Caco-2 (cell line): ENCODE data around the gene PIGR. TPM values are rescaled to one million over a fixed set of nuclear protein-coding genes. Genes with fewer than 3 reads are reported as not detected.

Experiments used
- BruUV-seq: library from RNA; stranded (reverse); fragments of 400-500 nt; replicated peaks from 2 replicates; lab custom pipeline; 2021; lab: Mats Ljungman, UMichigan
- CTCF ChIA-PET: fragments of 300-600 bp; sonication (Branson Sonifier 250); formaldehyde crosslinking; loops from one replicate; lab custom pipeline; 2022; ENCODE audit warnings: antibody characterized with exemption; lab: Charles Lee
- POLR2A ChIA-PET: fragments of 300-600 bp; sonication (Branson Sonifier 250); formaldehyde crosslinking; loops from one replicate; lab custom pipeline; 2022; ENCODE audit warnings: antibody characterized with exemption; lab: Charles Lee
- DNase-seq, 2 experiments: peaks; one replicate each; pipeline versions ENCODE4 v3.0.0 to v3.0.0-alpha.2; 2020 to 2022
- H3K27me3 ChIP-seq: replicated peaks from 2 replicates; pipeline ENCODE4 v1.6.0; 2011; ENCODE audit warnings: low read length; ENCODE audit not compliant: control insufficient read depth, insufficient read depth
- H3K36me3 ChIP-seq: 2 replicates; pipeline ENCODE4 v1.5.1; 2011; ENCODE audit warnings: low read length; ENCODE audit not compliant: control insufficient read depth, insufficient read depth
- H3K4me1 ChIP-seq: fragments of 250-450 bp; sonication (Bioruptor Pico); 2 replicates; pipeline ENCODE4 v1.5.1; 2020; ENCODE audit warnings: mild to moderate bottlenecking
- H3K4me3 ChIP-seq: 2 replicates; pipeline ENCODE4 v1.5.1; 2011; ENCODE audit warnings: low read depth, mild to moderate bottlenecking, control low read depth, low read length
- H3K9me3 ChIP-seq: fragments of 250-450 bp; sonication (Bioruptor Pico); 2 replicates; pipeline ENCODE4 v1.5.1; 2020; ENCODE audit warnings: mild to moderate bottlenecking, moderate library complexity
- H3K27ac Mint-ChIP-seq: one replicate; pipeline ENCODE4 v1.8.0; 2022; ENCODE audit warnings: mixed read lengths; ENCODE audit not compliant: unreplicated experiment
- H3K27me3 Mint-ChIP-seq: one replicate; pipeline ENCODE4 v1.8.0; 2022; ENCODE audit warnings: mixed read lengths; ENCODE audit not compliant: insufficient read depth, unreplicated experiment
- H3K36me3 Mint-ChIP-seq: one replicate; pipeline ENCODE4 v1.8.0; 2022; ENCODE audit warnings: mild to moderate bottlenecking, mixed read lengths; ENCODE audit not compliant: insufficient read depth, unreplicated experiment
- H3K4me1 Mint-ChIP-seq: one replicate; pipeline ENCODE4 v1.8.0; 2022; ENCODE audit warnings: low read depth, mixed read lengths; ENCODE audit not compliant: unreplicated experiment
- H3K4me3 Mint-ChIP-seq: one replicate; pipeline ENCODE4 v1.8.0; 2022; ENCODE audit warnings: mild to moderate bottlenecking, moderate library complexity, mixed read lengths; ENCODE audit not compliant: unreplicated experiment
- H3K9me3 Mint-ChIP-seq: one replicate; pipeline ENCODE4 v1.8.0; 2022; ENCODE audit warnings: mixed read lengths; ENCODE audit not compliant: unreplicated experiment
- CTCF ChIP-seq, 2 experiments: fragments of 200-600 bp in 1 of 2; IDR thresholded peaks; 1 replicate in 1 of 2; 2 replicates in 1 of 2; pipeline versions ENCODE4 v1.5.1 to v1.8.0; 2011 to 2022; ENCODE audit warnings: antibody characterized with exemption in 1 of 2, control low read depth in 1 of 2, inconsistent platforms in 1 of 2, low read depth in 1 of 2, low read length in 1 of 2, mild to moderate bottlenecking in 1 of 2, moderate library complexity in 1 of 2; ENCODE audit not compliant: insufficient read depth in 1 of 2, severe bottlenecking in 1 of 2, unreplicated experiment in 1 of 2
- intact Hi-C: fragments of 100-400 bp; cut with micrococcal nuclease; formaldehyde crosslinking; loops from one replicate; pipeline ENCODE4 v1.10.0; 2022; ENCODE audit not compliant: unreplicated experiment
- total RNA-seq: library from RNA; stranded (reverse); gene quantifications from 2 replicates; pipeline ENCODE4 v1.2.3, GENCODE V29; 2022

The PIGR gene
- total RNA-seq, 1 experiment from 2014 or later, result not detected

GRCh38 chr1:206963119-206963712 lies 16.9 kb upstream of the PIGR start:
- ChIA-PET CTCF (interaction anchor here (0.6 to 1.6 kb wide), 3 partner anchors 11 to 469 kb away, joined by 3 to 7 read pairs (median 4); no protein-coding TSS in a partner anchor), POLR2A (no interaction called here)
- Histone ChIP-seq H3K36me3 (no peaks in the 10 kb centered on the region), H3K4me3 (no peak overlapping the region), H3K4me1 (peaks cover 11% of the 10 kb centered on the region), H3K9me3 (no peaks in the 10 kb centered on the region), H3K27me3 (no peaks in the 10 kb centered on the region)
- Mint-ChIP-seq H3K27ac (no peak overlapping the region), H3K4me1 (peaks cover under 1% of the 10 kb centered on the region), H3K9me3 (no peaks in the 10 kb centered on the region), H3K4me3 (no peak overlapping the region), H3K36me3 (no peaks in the 10 kb centered on the region), H3K27me3 (no peaks in the 10 kb centered on the region)
- DNase-seq, result no peak
- no TSS peak for BruUV-seq
- intact Hi-C loops, result no loop called here
- no peak for TF ChIP-seq CTCF (IDR thresholded peaks at IDR 0.05; ENCODE audit: insufficient read depth in 1 of 2, low read depth in 1 of 2, low read length in 1 of 2, severe bottlenecking in 1 of 2, unreplicated experiment in 1 of 2)

GRCh38 chr1:206962272-206962671 lies 16.0 kb upstream of the PIGR start:
- ChIA-PET CTCF (interaction anchor here (0.6 to 1.6 kb wide), 3 partner anchors 10 to 468 kb away, joined by 3 to 7 read pairs (median 4); no protein-coding TSS in a partner anchor), POLR2A (no interaction called here)
- H3K9me3 Mint-ChIP-seq, result no peaks in the 10 kb centered on the region
- no peak for DNase-seq
- intact Hi-C loops, result no loop called here
- no peak overlapping the region for H3K4me3 ChIP-seq
- H3K27ac Mint-ChIP-seq, result no peak overlapping the region
- H3K27me3 Mint-ChIP-seq, result no peaks in the 10 kb centered on the region
- BruUV-seq, result no TSS peak
- H3K4me1 ChIP-seq, result peaks cover 1% of the 10 kb centered on the region; the same call in 1 of the 2 replicates
- H3K27me3 ChIP-seq, result no peaks in the 10 kb centered on the region
- no peaks in the 10 kb centered on the region for H3K36me3 ChIP-seq
- no peaks in the 10 kb centered on the region for H3K36me3 Mint-ChIP-seq
- H3K9me3 ChIP-seq, result no peaks in the 10 kb centered on the region
- TF ChIP-seq CTCF (IDR thresholded peaks at IDR 0.05; ENCODE audit: insufficient read depth in 1 of 2, low read depth in 1 of 2, low read length in 1 of 2, severe bottlenecking in 1 of 2, unreplicated experiment in 1 of 2), result no peak
- no peaks in the 10 kb centered on the region for H3K4me1 Mint-ChIP-seq
- no peak overlapping the region for H3K4me3 Mint-ChIP-seq

GRCh38 chr1:206961668-206962067 lies 15.4 kb upstream of the PIGR start:
- H3K27me3 ChIP-seq, result no peaks in the 10 kb centered on the region
- no peaks in the 10 kb centered on the region for H3K27me3 Mint-ChIP-seq
- no peak overlapping the region for H3K27ac Mint-ChIP-seq
- no peak for DNase-seq
- H3K4me1 ChIP-seq, result no peaks in the 10 kb centered on the region
- peaks cover under 1% of the 10 kb centered on the region for H3K4me1 Mint-ChIP-seq
- no peaks in the 10 kb centered on the region for H3K9me3 ChIP-seq
- no peaks in the 10 kb centered on the region for H3K9me3 Mint-ChIP-seq
- intact Hi-C loops, result no loop called here
- H3K36me3 ChIP-seq, result no peaks in the 10 kb centered on the region
- POLR2A ChIA-PET, result no interaction called here
- no peak overlapping the region for H3K4me3 Mint-ChIP-seq
- TF ChIP-seq CTCF (IDR thresholded peaks at IDR 0.05; ENCODE audit: insufficient read depth in 1 of 2, low read depth in 1 of 2, low read length in 1 of 2, severe bottlenecking in 1 of 2, unreplicated experiment in 1 of 2), result no peak
- no TSS peak for BruUV-seq
- no peak overlapping the region for H3K4me3 ChIP-seq
- no peaks in the 10 kb centered on the region for H3K36me3 Mint-ChIP-seq
- CTCF ChIA-PET, result interaction anchor here (0.5 to 1.1 kb wide), 3 partner anchors 18 to 49 kb away, joined by 3 to 4 read pairs (median 3); no protein-coding TSS in a partner anchor
